CD4-positive, alpha-beta T cell treated with Interleukin-6 for 4 hours (primary cell): Measurements from ENCODE around the gene SHB.

Source experiments
- DNase-seq: peaks from one replicate; pipeline ENCODE4 v3.0.0-alpha.2; 2020; ENCODE audit warnings: mixed read lengths

The SHB gene

DNA sequence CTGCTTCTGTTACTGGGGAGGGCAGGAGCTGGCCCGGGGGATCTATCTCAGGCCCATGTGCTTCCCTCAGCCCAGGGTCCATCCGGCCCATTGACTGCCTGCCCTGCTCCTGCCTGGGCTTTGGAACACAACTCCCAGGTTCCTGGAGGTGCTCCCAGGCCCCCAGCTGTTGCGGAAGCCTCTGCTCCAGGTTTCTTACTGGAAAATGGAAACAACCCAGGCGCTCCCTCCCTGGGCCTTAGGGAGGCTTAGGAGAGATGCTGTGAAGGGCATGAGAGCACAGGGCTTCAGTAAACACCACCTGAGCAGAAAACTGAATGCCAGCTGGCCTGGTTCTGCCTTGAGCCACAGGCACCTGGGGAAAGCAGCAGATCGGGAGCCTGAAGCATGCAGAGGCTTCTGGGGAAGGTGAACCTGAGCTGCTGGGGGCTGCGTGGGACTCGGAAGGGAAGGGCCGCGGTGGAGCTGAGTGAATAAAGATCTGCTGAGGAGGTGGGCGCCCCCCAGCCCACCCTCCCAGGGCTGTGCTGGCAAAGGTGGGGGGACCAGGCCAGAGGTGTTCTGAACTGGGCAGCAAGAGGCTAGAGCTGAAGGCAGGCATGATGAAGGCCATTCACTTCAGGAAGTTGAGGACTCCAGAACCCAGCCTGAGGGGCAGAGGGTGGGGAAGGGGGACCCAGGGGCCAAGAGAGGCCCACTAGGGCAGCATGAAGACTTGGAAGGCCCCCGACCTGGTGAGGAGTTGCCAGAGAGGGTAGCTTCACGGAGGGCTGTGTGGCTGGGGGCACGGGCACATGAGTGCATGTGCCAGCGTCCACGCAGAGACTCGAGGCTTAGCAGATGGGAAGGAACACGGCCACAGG is 64.8 kb downstream of the SHB start:
- no peak for DNase-seq

DNA sequence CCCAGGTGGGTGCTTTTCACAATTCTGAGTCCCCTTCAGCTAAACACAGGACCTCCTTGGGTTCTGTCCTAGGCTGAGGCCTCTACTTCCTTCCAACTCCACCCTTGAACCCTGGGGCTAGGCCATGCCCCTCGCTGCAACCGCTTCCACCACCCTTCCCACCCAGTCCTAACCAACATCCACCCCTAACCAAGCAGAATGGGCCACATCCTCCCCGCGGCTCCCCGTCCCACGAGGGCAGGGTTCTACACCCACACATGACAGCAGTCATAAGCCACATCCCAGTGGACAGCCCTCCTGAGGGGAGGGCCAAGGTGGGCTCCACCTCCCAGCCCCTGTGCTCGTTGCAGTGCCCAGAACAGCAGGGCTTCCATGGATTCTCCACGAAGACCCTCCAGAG is 65.8 kb downstream of the SHB start:
- no peak for DNase-seq

DNA sequence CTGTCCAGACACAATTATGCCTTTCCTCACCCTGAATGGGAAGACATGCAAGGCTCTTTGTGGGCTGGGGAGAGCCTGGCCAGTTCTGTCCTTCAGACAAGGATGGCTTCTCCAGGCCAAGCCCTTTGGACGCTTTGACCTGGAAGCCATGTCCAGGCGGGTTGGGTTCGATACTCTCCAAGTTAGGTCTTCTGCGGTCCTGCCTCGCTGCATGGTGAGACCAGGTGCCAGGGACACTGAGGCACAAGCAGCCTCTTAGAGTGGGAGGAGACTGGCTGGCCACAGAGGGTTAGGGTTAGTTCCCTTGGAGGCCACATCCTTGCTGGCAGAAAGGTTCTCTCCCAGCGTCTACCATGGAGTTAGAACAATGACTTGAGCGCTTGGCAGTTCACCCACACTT is 67.6 kb downstream of the SHB start:
- no peak for DNase-seq

DNA sequence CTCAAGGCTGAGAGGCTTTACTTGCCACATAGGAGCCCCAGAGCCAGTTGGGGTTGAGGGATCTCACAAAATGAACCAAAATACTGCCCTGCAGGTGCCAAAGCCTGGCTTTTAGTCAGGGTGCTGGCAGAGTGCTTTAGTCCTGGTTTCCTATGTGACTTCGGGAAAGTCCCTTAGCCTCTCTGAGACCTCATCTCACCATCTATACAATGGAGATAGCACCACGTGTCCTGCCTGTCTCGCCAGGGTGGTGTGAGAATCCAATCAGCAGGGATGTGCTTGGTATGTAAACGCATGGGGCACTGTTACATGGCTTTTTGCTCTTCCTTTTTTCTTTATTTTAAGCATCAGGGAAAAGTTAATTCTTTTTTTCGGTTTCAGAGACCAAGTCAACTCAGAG is 68.3 kb downstream of the SHB start:
- DNase-seq: no peak

DNA sequence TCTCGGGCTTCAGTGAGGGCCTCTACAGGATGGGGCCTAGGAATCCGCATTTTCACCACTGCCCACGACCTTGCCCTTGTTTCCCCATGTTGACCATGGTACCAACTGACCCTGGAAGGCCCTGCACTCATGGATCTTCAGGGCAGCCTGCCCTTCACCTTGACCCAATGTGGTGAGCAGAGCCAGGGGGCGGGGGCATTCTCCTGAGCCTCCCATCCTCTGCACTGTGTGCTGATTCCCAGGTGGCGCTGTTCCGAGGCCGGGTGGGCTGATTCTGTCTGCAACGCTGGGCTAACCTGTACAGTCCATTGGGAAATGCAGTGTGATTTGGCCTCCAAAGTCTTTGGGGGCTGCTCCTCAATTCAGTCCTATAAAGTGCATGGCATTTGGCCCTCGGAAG is 68.7 kb downstream of the SHB start:
- no peak for DNase-seq

DNA sequence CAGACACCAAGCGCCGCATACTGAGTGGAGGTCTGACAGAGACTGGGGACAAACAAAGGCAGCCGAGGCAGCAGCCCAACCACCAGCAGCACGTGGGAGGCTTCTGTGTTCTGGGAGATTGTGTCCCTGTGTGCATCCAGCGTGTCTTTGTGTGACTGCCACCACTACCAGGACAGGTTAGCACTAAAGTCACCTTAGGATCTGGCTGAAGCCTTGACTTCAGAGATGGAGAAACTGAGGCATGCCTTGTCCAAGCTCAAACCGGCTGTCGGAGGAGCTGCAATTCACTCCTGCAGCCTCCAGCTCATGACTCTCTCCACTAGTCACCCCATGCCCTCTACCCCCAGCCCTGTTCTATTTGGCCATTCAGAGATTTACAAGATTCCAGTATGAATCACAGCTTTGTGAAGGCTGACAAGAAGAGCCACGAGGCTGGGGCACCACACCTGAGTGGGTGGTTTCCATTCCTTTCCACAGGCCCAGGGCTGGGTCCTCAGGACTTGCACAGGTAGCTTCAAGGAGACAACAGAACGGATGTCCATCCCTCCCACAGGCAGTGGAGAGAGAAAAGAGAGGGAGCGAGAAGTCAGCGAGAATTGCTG is 69.3 kb downstream of the SHB start:
- no peak for DNase-seq

DNA sequence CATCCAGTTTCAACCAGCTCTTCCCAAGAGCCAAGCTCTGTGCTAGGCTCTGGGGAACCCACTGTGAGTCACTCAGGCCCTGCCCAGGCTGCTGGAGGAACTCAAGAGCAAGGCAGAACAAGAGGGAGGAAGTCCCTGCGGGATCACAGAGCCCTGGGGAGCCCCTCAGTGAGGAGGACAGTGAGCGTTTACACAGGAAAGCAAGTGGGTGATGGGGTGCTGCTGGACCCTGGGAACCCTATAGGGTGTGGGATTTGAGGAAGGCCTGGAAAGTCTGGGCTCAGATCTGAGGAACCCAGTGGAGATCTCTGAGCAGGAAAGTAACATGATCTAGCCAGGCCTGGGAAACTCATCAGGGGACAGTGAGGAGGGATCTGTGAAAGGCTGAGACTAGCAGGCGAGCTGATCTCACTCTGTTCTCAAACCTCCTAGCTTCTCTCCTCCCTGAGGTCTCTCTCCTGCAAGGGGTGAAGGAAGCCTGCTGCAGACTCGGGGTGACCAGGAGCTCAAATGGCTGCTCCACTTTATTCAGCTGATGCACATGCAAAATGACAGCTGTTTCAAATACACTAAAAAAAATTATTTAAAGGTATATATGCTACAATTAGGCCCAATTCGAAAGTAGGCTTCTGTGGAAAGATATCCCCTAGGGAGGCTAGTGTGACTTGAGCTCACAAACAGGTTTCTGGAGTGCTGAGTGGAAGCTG is 70.0 kb downstream of the SHB start:
- DNase-seq: no peak

DNA sequence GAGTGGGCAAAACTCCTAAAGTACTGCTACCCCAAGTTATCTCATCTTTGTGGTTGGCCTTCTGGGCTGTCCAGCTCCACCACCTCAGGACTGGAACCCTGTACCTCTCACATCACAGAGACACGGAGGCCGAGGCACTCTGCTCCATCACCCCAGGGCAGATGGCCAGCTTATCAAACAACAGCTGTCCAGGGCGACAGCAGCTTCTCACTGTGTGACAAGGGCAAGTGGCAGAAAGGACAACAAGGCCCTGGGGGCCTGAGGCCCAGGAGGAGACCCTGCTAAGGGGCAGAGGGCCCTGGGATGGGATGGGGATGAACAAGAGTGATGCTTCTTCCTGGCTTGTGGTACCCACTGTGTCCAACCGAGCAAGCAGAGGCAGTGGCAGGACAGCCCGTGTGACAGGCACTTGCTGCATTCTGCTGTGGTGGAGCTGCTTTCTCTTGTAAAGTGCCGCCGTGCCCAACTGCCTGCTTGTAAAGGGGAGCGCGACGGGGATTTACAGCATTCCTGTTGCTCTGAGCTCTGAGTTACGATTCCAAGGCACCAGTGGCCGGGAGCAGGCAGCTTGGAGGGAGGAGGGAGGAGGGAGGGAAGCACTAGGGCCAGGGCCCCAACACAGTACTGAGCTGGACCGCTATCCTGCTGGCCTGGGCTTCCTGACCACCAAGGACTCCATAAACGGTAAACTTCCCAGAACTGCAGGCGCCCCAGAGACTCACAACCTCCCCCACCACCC is 71.2 kb downstream of the SHB start:
- DNase-seq: no peak

DNA sequence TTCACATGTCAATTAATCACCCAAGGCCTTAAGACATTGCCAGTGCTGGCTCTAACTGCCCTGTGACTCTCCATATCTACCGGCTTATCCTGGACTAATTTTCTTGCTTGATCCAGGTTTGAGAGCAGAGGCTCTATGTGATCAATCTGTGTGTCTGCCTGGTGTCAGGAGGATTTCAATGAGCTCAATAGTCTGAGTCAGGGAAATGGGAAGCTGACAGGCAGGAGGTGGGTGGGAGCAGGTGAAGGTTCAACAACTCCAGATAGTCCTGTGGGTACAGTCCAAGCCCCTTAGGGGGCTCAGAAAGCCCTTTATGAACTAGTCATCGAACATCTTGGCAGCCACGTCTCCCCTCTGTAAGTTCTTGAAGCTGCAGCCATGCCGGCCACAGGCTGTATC is 72.2 kb downstream of the SHB start:
- DNase-seq: no peak

DNA sequence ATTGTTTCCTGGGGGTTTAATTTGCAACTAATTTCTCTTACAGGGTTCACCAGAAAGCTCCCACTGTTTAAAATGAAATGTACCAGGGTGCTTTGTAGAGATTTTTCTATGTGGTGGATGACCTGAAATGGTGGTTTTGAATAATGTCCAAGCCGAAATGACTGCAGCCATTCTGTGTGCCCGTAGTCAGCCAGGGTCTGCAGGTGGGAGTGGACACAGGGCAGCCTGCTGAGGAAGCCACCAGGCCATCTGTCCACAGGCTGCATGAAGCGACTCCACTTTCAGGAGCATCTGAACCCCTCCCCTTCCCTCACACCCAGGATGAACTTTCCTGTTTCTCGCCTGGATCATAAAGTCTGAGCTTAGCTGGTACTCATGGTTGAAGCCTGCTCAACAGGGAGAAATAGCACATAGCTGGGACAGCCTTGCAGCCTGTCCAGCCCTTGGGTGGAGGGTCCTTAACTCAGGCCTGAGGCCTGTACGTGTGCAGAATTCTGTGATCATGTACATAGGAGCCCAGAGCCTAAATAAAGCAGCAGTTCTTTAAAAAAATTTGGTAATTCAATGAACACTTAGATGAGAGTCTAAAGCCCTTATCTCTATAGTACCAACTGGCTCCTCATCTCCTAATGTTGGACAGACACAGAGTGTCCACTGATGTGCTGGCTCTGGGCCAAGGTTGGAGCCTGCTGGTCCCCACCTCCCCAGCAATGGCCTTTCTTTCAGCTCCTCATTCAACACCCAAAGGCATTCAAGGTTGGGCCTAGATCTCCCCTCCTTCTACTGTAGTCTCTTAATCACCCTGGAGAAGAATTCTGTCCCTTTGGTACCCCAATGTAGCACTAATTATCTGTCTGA is 72.8 kb downstream of the SHB start:
- no peak for DNase-seq

DNA sequence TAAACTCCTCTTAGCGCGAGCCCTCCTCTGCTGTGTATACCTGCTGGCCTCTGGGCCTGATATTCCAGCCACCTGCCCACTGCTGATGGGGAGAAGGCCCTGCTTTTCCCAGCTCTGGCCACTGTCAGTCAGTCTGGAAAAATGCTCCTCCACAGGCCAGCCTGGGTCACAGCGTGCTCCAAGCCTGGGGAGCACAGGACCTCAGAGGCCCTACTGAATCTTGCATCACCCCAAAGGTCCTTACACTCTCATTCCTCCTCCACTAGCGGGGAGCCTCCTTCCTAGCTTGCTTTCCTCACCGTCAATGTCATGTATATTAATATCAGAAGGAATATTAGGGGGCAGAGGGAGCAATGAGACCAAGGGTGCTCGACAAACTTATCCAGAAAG is 73.7 kb downstream of the SHB start:
- no peak for DNase-seq

DNA sequence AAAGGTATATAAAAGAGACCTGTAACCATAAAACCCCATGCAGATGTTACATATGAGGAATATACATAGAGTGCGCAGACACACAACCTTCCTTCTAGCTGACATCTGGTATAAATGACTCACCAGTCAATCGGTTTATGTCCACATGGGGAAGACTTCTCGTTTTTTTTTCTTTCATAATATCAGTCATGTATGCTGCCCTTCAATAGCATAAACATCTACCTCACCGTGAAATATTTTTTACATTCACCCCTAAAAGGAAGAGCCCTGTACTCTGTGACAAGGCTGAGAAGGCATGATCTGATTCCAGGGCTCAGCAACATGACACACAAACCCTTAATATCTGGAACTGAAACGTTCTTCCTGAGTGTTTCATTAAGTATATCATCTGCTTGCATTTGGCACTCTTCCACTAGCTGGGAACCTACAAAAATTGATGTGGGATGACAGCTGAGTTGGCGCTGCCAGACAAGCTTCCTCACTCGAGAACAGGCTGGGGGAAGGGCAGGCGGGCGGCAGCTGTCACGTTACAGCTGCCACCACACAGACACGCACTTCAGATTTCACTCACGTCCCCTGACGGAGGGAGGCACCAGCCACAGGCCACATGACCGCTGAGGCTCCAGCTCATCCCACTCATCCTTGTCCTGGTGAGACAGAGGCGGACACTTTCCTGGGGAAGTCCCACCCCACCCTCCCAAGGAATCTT is 74.2 kb downstream of the SHB start:
- DNase-seq: no peak

DNA sequence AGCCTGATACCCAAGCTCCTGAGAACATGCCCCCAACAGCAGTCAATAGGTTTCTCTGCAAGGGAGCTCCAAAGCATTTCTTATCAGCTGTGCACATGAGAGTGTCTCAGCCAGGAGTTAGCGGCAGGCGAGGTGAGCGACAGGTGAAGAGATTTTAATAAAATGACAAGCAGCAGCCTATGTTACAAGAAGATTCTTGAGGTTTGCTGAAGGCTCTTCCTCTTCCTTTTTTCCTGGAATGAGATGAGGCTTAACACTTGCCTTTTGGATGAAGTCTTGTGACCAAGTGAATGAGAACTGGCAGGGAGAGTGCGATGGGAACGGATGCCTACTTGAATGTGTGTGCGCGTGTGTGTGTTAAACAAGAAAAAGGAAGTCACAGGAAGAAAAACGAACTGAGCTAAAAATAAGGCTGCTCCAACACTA is 76.1 kb downstream of the SHB start:
- DNase-seq: no peak

DNA sequence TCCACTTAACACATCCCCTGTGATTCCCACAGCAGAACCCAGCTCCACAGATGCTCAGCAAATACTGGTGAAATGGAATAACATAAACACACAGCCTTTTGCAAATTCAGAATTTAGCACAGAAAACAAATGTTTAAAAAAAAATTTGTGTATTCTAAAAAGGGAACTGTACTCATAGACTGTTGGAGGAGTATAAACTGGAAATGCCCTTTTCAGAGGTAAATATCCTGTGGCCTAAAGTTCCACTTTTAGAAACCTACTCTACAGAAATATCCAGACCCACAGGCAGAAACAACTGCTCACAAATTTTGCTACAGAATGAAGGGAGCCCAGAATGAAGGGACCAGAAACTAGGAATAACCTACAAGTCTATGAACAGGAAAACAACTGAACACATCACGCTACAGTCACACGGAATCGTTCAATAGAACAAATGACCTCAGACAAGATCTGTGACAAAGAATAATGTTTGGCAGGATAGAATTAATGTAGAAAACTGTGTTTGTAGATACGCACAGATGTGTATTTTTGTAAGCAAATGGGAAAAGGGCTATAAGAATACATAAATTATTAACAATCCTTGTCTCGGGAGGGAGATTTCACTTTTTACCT is 78.5 kb downstream of the SHB start:
- DNase-seq: no peak

DNA sequence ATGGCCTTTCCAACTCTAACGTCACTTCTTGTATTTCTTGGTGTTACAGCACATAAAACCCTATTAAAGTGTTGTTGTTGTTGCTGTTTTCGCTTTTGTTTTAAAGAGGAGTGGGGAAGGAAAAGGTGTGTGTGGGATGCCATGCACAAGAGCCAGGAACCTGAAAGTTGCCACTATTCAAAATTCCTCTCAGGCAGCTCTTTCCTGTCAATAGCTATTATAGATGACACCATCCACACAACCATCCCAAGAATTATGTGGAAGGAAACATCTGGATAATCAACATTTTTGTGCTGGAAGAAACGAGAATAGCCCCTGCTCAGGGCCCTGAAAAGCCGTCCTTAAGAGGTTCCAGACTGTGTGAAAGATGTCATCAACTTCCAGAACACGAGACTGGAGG is 79.3 kb downstream of the SHB start:
- no peak for DNase-seq

DNA sequence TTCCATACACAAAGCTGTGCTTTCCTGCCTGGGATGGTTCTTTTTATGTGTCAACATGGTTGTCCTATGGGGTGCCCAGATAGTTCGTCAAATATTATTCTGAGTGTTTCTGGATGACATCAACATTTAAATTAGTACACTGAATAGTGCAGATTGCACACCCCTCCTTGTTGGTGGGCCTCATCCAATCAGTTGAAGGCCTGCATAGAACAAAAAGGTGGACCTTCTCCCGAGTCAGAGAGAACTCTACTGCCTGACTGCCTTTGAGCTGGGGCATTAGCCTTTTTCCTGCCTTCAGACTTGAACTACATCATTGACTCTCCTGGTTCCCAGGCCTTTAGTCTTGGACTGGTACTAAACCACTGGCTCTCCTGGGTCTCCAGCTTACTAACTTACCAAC is 80.4 kb downstream of the SHB start:
- no peak for DNase-seq

DNA sequence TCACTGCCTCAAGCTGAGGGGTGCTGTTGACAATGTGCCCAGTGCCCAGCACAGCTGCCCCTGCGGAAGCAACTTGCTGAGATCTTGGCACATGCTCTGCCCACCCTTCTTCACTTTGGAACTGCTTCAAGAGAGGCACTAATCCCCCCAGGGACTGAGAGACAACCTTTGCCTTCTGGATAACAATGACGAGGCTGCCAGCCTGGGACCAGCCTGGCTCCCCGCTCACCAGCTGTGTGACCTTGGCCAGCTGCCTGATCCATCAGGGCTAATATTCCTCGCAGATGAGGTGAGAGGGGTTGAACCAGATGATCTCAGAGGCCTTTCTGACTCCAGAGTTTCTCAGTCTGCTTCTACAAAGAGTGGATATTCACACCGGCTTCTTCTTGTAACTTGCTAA is 81.0 kb downstream of the SHB start:
- DNase-seq: no peak

DNA sequence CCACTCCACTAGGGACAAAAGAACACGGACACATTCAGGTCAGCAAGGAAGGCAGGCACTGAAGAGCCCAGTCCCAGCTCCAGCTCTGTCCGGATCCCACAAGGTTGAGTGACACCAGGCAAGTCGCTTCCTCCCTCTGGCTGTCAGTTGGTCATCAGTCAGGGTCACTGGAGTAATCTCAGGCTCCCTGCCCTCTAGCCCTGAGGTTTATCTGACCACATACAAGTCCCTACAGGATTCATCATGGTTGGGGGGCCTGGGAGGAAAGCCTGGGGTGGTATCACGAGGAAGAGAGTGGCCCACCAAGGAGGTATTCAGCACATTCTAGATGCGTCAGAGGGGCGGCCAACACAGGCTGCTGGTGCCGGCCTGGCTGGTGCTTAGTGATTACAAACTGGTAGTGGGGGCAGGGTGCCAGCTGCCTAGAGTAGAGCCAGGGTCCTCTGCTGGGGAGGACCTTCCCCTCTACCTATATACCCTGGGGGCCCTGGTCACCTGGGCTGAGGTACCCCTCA is 81.5 kb downstream of the SHB start:
- DNase-seq: no peak

DNA sequence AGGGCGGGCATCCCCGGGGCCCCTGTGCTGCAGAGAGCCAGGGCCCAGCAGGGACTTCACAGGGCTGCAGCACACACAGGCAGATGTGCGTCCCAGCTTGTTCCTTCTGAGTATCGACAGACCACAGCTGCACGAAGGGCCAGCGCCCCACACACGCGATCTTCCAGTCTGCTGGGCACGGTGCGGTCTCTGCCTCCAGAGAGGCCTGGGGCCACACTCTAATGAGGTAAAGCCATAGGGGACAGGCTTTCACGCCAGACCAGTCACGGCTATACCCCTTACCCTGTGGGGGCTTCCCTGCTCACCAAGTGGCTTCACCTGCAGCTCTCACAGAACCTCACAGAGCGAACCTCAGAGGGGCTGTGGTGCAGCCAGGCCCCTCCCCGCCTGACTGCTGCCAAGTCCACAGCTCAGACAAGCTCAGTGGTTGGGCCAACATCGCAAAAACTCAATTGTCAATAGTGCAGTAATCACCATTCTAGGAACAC is 82.2 kb downstream of the SHB start:
- DNase-seq: no peak

DNA sequence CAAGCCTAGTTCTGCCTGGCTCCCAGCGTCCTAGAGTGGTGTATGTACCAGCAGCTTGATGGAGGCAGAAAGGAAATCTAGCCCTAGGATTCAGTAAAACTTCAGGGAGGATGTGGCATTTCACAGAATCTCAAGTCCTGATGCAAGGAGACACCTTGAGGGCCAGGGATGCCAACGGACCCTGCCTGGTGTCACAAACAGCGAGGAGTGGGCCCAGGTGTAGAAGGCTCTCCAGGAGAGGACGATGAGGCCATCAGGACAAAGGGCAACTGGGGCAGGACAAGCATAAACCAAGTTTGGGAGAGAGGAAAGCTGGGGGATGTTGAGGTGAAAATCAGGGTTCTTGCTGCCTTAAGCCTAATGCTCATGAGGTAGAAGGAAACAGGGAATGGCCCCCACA is 83.0 kb downstream of the SHB start:
- no peak for DNase-seq
